GM18507 (cell line): ENCODE results near the gene TRAPPC14.

Source experiments
- DNase-seq: peaks from one replicate; pipeline ENCODE4 v3.0.0; 2011; ENCODE audit warnings: low read depth; ENCODE audit not compliant: insufficient read length; ENCODE audit errors: extremely low spot score
- FAIRE-seq: peaks from 2 replicates; lab custom pipeline; 2011; peaks lifted over from hg19 to GRCh38; lab: Jason Lieb, UNC

The TRAPPC14 gene

GRCh38 chr7:100176096-100177044 is 17.8 kb upstream of the TRAPPC14 start:
- DNase-seq (no peak), FAIRE-seq (no peak)

- FAIRE-seq (no peak), DNase-seq (no peak)
These were observed 16.9 kb upstream of the TRAPPC14 start for GRCh38 chr7:100175296-100175935.

DNA sequence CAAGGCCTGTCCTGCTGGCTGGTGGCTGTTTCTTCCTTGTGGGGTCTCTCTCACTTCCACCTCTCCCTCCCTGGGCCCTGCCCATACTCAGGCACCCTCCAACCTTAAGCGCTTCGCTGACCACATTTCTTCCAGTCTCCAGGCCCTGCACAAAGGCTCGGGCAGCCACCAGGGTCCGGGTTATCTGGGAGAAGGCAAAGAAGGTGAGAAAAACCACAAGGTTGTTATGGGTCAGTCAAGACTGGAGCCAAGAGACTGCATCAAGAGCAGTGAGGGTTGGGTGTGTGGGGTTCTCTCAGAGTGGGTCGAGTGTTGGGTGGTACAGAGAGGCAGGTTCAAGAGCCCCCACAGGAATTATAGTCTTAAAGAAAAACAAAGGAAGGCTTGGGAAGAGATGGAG is 16.1 kb upstream of the TRAPPC14 start:
- no peak for FAIRE-seq

GRCh38 chr7:100173806-100174495 is 15.4 kb upstream of the TRAPPC14 start:
- DNase-seq (no peak), FAIRE-seq (no peak)

More for the DNA sequence above, 16.1 kb upstream of the TRAPPC14 start:
- DNase-seq: no peak

GRCh38 chr7:100171840-100172239 is 13.3 kb upstream of the TRAPPC14 start:
- FAIRE-seq (no peak), DNase-seq (no peak)

DNA sequence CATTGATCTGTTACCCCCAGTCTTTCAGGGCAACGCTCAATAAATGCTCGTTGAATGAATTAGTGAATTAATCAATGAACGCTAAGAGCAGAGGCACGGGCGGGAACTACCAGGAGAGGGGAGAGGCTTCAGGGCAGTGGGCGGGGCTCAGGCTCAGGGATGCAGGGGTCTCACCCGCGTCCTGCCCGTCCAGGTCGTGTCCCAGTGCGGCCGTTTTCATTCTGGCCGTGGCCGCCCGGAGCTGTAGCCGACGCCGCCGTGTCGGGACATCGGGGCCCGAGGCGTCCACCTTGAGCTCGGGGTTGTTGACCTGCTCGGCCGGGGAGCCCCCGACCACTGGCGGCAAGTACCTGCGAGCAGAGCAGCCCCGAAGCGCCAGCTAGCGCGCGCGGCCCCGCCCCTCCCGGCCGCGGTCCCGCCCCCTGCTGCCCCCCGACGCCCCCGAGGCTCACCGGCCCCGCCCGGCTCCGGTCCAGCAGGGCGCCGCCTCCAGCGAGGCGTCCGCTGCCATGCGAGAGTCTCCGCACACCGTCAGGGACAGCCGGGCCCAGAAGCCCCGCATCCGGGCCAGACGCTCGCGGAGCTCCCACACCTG is 12.7 kb upstream of the TRAPPC14 start:
- no peak for DNase-seq
- no peak for FAIRE-seq

DNA sequence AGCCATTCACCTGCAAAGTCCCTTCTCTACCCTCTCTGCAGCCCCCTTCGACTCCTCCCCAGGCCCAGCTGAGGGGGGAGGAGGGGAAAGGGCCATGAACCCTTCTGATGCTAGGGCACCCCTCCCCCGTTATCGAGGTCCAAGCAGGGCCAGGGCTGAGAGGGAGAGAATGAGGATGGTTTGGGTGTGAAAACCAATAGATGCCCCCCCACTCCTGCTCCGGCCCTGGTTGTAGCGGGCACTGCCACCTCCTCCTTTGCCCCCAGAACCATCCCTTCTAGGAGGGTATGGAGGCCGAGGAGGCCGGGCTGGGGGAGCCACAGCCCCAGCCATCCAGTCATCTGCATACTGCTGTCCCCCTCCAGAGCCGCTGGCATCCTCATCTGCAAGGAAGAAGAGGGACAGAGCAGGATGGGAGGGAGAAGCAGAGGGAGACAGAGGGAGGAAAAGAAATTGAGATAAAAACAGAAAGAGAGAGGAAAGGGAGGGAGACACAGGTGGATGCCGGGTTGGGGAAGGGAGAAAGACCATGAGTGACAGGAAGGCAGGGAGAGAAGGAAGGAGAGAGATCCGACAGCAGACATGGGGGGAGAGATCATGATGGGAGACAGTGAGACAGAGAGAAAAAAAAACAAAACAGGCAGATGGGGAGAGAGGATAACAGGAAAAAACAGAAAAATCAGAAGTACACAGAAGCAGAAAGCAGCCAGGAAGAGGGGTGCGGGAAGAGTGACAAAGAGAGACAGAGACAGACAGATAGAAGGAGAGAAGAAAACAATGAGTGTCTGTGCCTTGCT is 11.8 kb upstream of the TRAPPC14 start:
- DNase-seq (no peak), FAIRE-seq (no peak)

- DNase-seq (no peak), FAIRE-seq (no peak)
These were observed 10.8 kb upstream of the TRAPPC14 start for GRCh38 chr7:100169147-100169850.

GRCh38 chr7:100167912-100168323 is 9.4 kb upstream of the TRAPPC14 start:
- FAIRE-seq (no peak), DNase-seq (no peak)

GRCh38 chr7:100166970-100167911 is 8.7 kb upstream of the TRAPPC14 start:
- FAIRE-seq: no peak
- DNase-seq: no peak

GRCh38 chr7:100166317-100166940 is 7.9 kb upstream of the TRAPPC14 start:
- no peak for FAIRE-seq
- no peak for DNase-seq

DNA sequence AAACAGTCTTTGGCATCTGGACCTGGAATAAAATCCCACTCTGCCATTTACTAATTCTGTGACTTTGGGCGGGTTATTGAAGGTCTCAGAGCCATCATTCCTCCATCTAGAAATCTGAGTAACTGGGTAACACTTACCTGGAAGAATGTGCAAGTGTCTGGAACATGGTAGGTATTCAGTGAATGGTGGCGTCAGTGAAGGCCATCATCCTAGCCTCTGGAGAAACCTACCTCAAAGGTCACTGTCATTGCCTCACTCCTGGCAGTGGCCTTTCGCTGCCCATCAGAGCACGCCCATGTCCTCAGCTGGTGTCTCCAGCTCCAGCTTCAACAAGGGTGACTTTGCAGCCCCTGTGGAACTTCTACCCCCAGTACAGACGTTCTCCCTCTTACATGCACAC is 5.3 kb upstream of the TRAPPC14 start:
- DNase-seq (no peak), FAIRE-seq (no peak)

- FAIRE-seq: no peak
- DNase-seq: no peak
These were observed 4.5 kb upstream of the TRAPPC14 start for GRCh38 chr7:100163006-100163531.

DNA sequence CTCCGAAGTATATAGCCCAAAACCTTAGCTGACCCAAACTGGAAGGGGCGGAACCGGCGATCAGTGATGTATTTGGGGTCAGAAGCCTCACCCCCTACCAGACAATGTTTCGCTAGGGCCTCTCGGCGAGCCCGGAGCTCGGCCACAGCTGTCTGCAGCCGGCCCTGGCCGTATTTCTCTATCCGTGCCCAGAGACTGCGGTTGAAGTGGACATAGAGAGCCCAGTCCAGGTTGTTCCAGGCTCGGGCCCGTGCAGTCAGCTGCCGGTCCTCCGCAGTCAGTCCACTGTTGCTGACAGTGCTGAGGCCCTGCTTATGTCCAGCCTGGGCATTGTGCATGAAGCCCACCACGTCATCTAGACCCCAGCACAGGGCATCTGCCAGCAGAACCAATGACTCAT is 1.5 kb upstream of the TRAPPC14 start:
- FAIRE-seq (no peak), DNase-seq (no peak)

DNA sequence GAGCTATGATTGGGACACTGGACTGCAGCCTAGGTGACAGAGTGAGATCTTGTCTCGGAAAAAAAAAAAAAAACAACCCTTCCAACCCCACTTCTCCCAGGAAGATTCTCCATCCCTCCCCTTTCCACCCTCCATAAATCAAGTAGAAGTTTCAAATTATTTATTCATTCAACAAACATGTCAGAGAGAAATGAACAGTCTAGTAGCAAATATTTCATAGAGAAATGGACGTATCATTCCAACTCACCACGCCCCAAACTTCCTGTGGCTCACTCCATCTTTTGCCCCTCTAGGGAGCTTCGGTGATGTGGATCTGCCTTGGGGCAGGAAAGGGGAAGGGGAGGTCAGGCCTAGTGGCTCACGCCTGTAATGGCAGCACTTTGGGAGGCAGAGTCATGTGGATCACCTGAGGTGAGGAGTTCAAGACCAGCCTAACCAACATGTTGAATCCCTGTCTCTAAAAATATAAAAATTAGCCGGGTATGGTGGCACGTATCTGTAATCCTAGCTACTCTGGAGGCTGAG is 638 bp upstream of the TRAPPC14 start:
- DNase-seq (no peak), FAIRE-seq (no peak)

- no peak for FAIRE-seq
- no peak for DNase-seq
These were observed 942 bp downstream of the TRAPPC14 start for GRCh38 chr7:100157334-100158228.
